CD8-positive, alpha-beta memory T cell (primary cell): ENCODE results near the gene TMEM132C. TPM values are rescaled to one million over a fixed set of nuclear protein-coding genes. Genes with fewer than 3 reads are reported as not detected.

Experiments
- CTCF ChIA-PET: fragments of 350-600 bp; sonication (Branson Sonifier 250); formaldehyde crosslinking; loops from one replicate; lab custom pipeline; 2021; ENCODE audit warnings: antibody characterized with exemption; lab: Charles Lee
- POLR2A ChIA-PET: fragments of 350-600 bp; sonication (Branson Sonifier 250); formaldehyde crosslinking; loops from one replicate; lab custom pipeline; 2021; ENCODE audit warnings: antibody characterized with exemption; lab: Charles Lee
- DNase-seq, 5 donors: peaks; one replicate each; pipeline versions ENCODE4 v3.0.0 to v3.0.0-alpha.2; 2020 to 2022; ENCODE audit warnings: mixed read lengths in 1 of 5
- H3K27ac ChIP-seq: one replicate; pipeline ENCODE4 v1.7.0; 2013; ENCODE audit warnings: low read depth, mild to moderate bottlenecking, low read length, moderate library complexity
- H3K27me3 ChIP-seq: 2 replicates; pipeline ENCODE4 v1.7.0; 2013; ENCODE audit warnings: low read length, mild to moderate bottlenecking; ENCODE audit not compliant: insufficient read depth, poor library complexity, severe bottlenecking
- H3K36me3 ChIP-seq: 2 replicates; pipeline ENCODE4 v1.7.0; 2013; ENCODE audit warnings: mild to moderate bottlenecking, low read length, moderate library complexity; ENCODE audit not compliant: insufficient read depth
- H3K4me1 ChIP-seq: 2 replicates; pipeline ENCODE4 v1.7.0; 2013; ENCODE audit warnings: mild to moderate bottlenecking, low read length, moderate library complexity; ENCODE audit not compliant: insufficient read depth
- H3K4me3 ChIP-seq: 2 replicates; pipeline ENCODE4 v1.7.0; 2013; ENCODE audit warnings: mild to moderate bottlenecking, low read length
- H3K9me3 ChIP-seq: 2 replicates; pipeline ENCODE4 v1.7.0; 2013; ENCODE audit warnings: mild to moderate bottlenecking, low read length
- H3K27ac Mint-ChIP-seq, 8 donors: one replicate each; pipeline ENCODE4 v1.8.0; 2020 to 2021; ENCODE audit warnings: mixed read lengths in 8 of 8, mild to moderate bottlenecking in 6 of 8, inconsistent platforms in 3 of 8, moderate library complexity in 3 of 8
- H3K27me3 Mint-ChIP-seq, 2 donors: one replicate each; pipeline ENCODE4 v1.8.0; 2020 to 2021; ENCODE audit warnings: mixed read lengths in 2 of 2, mild to moderate bottlenecking in 1 of 2, moderate library complexity in 1 of 2
- H3K36me3 Mint-ChIP-seq, 3 donors: one replicate each; pipeline ENCODE4 v1.8.0; 2020 to 2021; ENCODE audit warnings: mixed read lengths in 3 of 3, inconsistent platforms in 1 of 3, mild to moderate bottlenecking in 1 of 3
- H3K4me1 Mint-ChIP-seq, 3 donors: one replicate each; pipeline ENCODE4 v1.8.0; 2020 to 2021; ENCODE audit warnings: mixed read lengths in 3 of 3, inconsistent platforms in 1 of 3, mild to moderate bottlenecking in 1 of 3
- H3K4me3 Mint-ChIP-seq, 7 donors: one replicate each; pipeline ENCODE4 v1.8.0; 2020 to 2021; ENCODE audit warnings: mixed read lengths in 7 of 7, mild to moderate bottlenecking in 6 of 7, moderate library complexity in 4 of 7, inconsistent platforms in 2 of 7
- H3K9me3 Mint-ChIP-seq, 5 donors: one replicate each; pipeline ENCODE4 v1.8.0; 2020 to 2022; ENCODE audit warnings: mixed read lengths in 5 of 5, mild to moderate bottlenecking in 3 of 5, moderate library complexity in 2 of 5, inconsistent platforms in 1 of 5
- polyA plus RNA-seq: library from polyadenylated mRNA; unstranded; fragments of 300-500 nt; fragmentation: Illumina TruSeq; gene quantifications from one replicate; pipeline ENCODE4 v1.2.3, GENCODE V29; 2021
- total RNA-seq, 2 experiments: library from RNA; stranded (reverse); gene quantifications; one replicate each; pipeline ENCODE4 v1.2.3, GENCODE V29; 2021

The TMEM132C gene
- total and polyA plus RNA-seq, 3 experiments from 2014 or later, result not detected

GRCh38 chr12:128619263-128619662 is 352.3 kb downstream of the TMEM132C start:
- H3K36me3 Mint-ChIP-seq, result no peaks in the 10 kb centered on the region
- POLR2A ChIA-PET, result no interaction called here
- CTCF ChIA-PET, result no interaction called here
- DNase-seq, result no peak
- no peaks in the 10 kb centered on the region for H3K9me3 Mint-ChIP-seq
- Histone ChIP-seq H3K27ac (no peak overlapping the region), H3K4me3 (no peak overlapping the region), H3K36me3 (no peaks in the 10 kb centered on the region), H3K9me3 (no peaks in the 10 kb centered on the region), H3K27me3 (no peaks in the 10 kb centered on the region), H3K4me1 (no peaks in the 10 kb centered on the region)
- H3K27ac Mint-ChIP-seq, result no peak overlapping the region
- no peaks in the 10 kb centered on the region for H3K4me1 Mint-ChIP-seq
- no peak overlapping the region for H3K4me3 Mint-ChIP-seq
- H3K27me3 Mint-ChIP-seq, result peaks cover 5 to 6% of the 10 kb centered on the region in 2 donors

- H3K9me3 ChIP-seq, result no peaks in the 10 kb centered on the region
- Mint-ChIP-seq H3K27me3 (peaks cover 5 to 6% of the 10 kb centered on the region in 2 donors), H3K4me3 (no peak overlapping the region), H3K4me1 (no peaks in the 10 kb centered on the region), H3K9me3 (no peaks in the 10 kb centered on the region), H3K36me3 (no peaks in the 10 kb centered on the region), H3K27ac (peak overlapping the region in 1 of 8 donors; percentile 18)
- ChIA-PET POLR2A (no interaction called here), CTCF (no interaction called here)
- DNase-seq, result no peak
- H3K27ac ChIP-seq, result no peak overlapping the region
- no peaks in the 10 kb centered on the region for H3K4me1 ChIP-seq
- H3K36me3 ChIP-seq, result no peaks in the 10 kb centered on the region
- H3K4me3 ChIP-seq, result no peak overlapping the region
- H3K27me3 ChIP-seq, result no peaks in the 10 kb centered on the region
Measured at GRCh38 chr12:128621304-128621703, 354.3 kb downstream of the TMEM132C start.

DNA sequence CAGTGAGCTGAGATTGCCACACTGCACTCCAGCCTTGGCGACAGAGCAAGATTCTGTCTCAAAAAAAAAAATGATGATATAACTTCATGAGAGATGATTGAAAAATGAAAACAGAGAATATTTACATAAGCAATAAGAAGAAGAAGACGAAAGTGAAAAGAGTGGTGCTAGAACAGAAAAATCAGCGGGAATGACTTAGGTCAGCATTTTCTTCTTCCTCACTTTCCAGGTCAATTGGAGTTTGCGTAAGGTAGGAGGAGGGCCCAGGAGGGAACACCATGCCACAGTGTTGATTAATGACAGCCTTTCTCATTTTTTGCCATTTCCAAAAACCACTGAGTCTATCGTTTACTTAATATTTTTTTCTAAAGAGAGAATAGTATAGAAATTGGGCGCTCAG is 356.8 kb downstream of the TMEM132C start:
- H3K36me3 Mint-ChIP-seq, result no peaks in the 10 kb centered on the region
- CTCF ChIA-PET, result no interaction called here

DNA sequence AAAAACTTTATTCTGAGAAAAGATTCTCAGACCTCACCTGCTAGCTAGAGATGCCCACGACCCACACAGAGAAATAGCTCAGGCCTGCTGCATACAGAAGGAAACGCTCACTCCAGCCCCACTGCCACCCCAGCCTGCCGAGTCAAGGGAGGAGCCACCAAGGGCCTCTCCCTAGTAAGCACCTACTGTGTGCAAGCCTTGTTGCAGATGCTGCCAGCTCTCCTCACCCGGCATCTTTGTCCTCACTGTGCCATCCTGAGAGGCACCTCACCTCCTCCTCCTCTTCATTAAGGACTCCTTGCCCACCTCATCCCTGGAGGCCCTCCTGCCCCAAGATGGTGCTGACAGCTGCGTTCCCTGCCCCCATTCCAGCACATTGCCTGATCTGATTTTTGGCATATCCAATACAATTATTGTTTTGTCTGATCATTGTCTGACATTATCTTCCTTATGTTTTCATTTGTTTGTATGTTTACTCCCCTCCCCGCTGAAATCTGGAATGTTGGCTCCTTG is 359.9 kb downstream of the TMEM132C start:
- ChIA-PET CTCF (no interaction called here), POLR2A (no interaction called here)
- Histone ChIP-seq H3K4me1 (no peaks in the 10 kb centered on the region), H3K36me3 (no peaks in the 10 kb centered on the region), H3K27ac (no peak overlapping the region), H3K9me3 (no peaks in the 10 kb centered on the region), H3K4me3 (no peak overlapping the region), H3K27me3 (no peaks in the 10 kb centered on the region)
- H3K27me3 Mint-ChIP-seq, result no peaks in the 10 kb centered on the region
- H3K27ac Mint-ChIP-seq, result no peak overlapping the region
- no peaks in the 10 kb centered on the region for H3K36me3 Mint-ChIP-seq
- no peak for DNase-seq
- no peak overlapping the region for H3K4me3 Mint-ChIP-seq
- no peaks in the 10 kb centered on the region for H3K4me1 Mint-ChIP-seq
- no peaks in the 10 kb centered on the region for H3K9me3 Mint-ChIP-seq

More for the DNA sequence above, 356.8 kb downstream of the TMEM132C start:
- Histone ChIP-seq H3K4me3 (no peak overlapping the region), H3K27me3 (no peaks in the 10 kb centered on the region), H3K27ac (no peak overlapping the region), H3K36me3 (no peaks in the 10 kb centered on the region), H3K4me1 (no peaks in the 10 kb centered on the region), H3K9me3 (no peaks in the 10 kb centered on the region)
- Mint-ChIP-seq H3K9me3 (no peaks in the 10 kb centered on the region), H3K27me3 (peaks cover 5 to 6% of the 10 kb centered on the region in 2 donors), H3K4me1 (no peaks in the 10 kb centered on the region), H3K4me3 (no peak overlapping the region), H3K27ac (no peak overlapping the region)
- POLR2A ChIA-PET, result no interaction called here
- DNase-seq, result no peak

- Mint-ChIP-seq H3K36me3 (no peaks in the 10 kb centered on the region), H3K4me3 (no peak overlapping the region), H3K27me3 (no peaks in the 10 kb centered on the region), H3K4me1 (no peaks in the 10 kb centered on the region), H3K27ac (no peak overlapping the region), H3K9me3 (no peaks in the 10 kb centered on the region)
- POLR2A ChIA-PET, result no interaction called here
- Histone ChIP-seq H3K36me3 (no peaks in the 10 kb centered on the region), H3K9me3 (no peaks in the 10 kb centered on the region), H3K4me1 (no peaks in the 10 kb centered on the region), H3K27me3 (no peaks in the 10 kb centered on the region), H3K4me3 (no peak overlapping the region), H3K27ac (no peak overlapping the region)
- DNase-seq, result no peak
- CTCF ChIA-PET, result no interaction called here
Measured at GRCh38 chr12:128627659-128628058, 360.7 kb downstream of the TMEM132C start.

DNA sequence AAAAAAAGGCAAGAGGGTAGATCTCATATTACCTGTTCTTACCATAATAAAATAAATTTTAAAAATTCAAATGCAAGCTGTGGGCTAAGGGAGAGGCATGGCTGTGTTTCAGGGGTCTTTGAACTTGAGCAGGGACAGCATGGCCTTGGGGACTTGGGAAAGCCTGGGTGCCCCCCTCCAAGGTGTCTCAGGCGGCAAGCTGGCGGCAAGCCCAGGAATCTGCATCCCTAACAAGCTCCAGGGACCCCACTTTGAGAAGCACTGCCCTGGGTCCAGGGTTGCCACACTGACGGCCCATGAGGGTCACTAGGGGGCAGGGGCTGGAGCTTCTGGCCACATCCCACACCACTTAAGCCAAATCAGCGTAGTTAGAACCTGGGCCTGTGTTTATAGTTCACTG is 363.0 kb downstream of the TMEM132C start:
- Histone ChIP-seq H3K36me3 (no peaks in the 10 kb centered on the region), H3K27me3 (no peaks in the 10 kb centered on the region), H3K4me3 (no peak overlapping the region), H3K9me3 (no peaks in the 10 kb centered on the region), H3K4me1 (no peaks in the 10 kb centered on the region), H3K27ac (no peak overlapping the region)
- H3K9me3 Mint-ChIP-seq, result peaks cover 0 to 2% (median 0%) of the 10 kb centered on the region in 5 donors
- ChIA-PET CTCF (no interaction called here), POLR2A (no interaction called here)
- no peak for DNase-seq
- no peak overlapping the region for H3K4me3 Mint-ChIP-seq
- peaks cover 0 to 5% of the 10 kb centered on the region in 2 donors for H3K27me3 Mint-ChIP-seq
- H3K4me1 Mint-ChIP-seq, result no peaks in the 10 kb centered on the region
- no peak overlapping the region for H3K27ac Mint-ChIP-seq
- H3K36me3 Mint-ChIP-seq, result peaks cover 0 to 5% (median 0%) of the 10 kb centered on the region in 3 donors

- CTCF ChIA-PET, result no interaction called here
- no peak overlapping the region for H3K4me3 ChIP-seq
- DNase-seq, result no peak
- no peaks in the 10 kb centered on the region for H3K9me3 ChIP-seq
- Mint-ChIP-seq H3K36me3 (peaks cover 0 to 7% (median 0%) of the 10 kb centered on the region in 3 donors), H3K4me1 (no peaks in the 10 kb centered on the region), H3K9me3 (peaks cover 0 to under 1% (median 0%) of the 10 kb centered on the region in 5 donors), H3K4me3 (no peak overlapping the region), H3K27ac (peak overlapping the region in 2 of 8 donors; percentile 9 to 50), H3K27me3 (peaks cover 2 to 8% of the 10 kb centered on the region in 2 donors)
- H3K36me3 ChIP-seq, result no peaks in the 10 kb centered on the region
- H3K27ac ChIP-seq, result no peak overlapping the region
- no peaks in the 10 kb centered on the region for H3K27me3 ChIP-seq
- POLR2A ChIA-PET, result no interaction called here
- no peaks in the 10 kb centered on the region for H3K4me1 ChIP-seq
Measured at GRCh38 chr12:128637642-128638606, 371.0 kb downstream of the TMEM132C start.

DNA sequence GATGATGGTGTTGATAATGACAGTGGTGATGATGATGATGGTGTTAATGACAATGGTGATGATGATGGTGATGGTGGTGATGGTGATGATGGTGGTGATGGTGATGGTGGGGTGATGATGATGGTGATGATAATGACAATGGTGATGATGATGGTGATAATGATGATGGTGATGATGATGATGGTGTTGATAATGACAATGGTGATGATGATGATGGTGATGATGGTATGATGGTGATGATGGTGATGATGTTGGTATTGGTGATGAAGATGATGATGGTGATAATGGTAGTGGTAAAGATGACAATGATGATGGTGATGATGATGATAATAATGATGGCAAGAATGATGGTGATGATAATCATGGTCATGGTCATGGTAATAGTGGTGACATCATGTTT is 372.1 kb downstream of the TMEM132C start:
- Mint-ChIP-seq H3K4me1 (no peaks in the 10 kb centered on the region), H3K9me3 (no peaks in the 10 kb centered on the region), H3K36me3 (peaks cover 0 to 4% (median 0%) of the 10 kb centered on the region in 3 donors), H3K27ac (no peak overlapping the region), H3K27me3 (peaks cover 2 to 8% of the 10 kb centered on the region in 2 donors), H3K4me3 (no peak overlapping the region)
- Histone ChIP-seq H3K4me1 (no peaks in the 10 kb centered on the region), H3K36me3 (no peaks in the 10 kb centered on the region), H3K27me3 (no peaks in the 10 kb centered on the region), H3K9me3 (no peaks in the 10 kb centered on the region), H3K27ac (no peak overlapping the region), H3K4me3 (no peak overlapping the region)
- CTCF ChIA-PET, result no interaction called here
- DNase-seq, result no peak
- POLR2A ChIA-PET, result no interaction called here
